Measurements from ENCODE around the gene CLEC18C.
"Not testable (repeated sequence)": the region's sequence is repeated elsewhere in the genome, so short reads cannot be mapped to it uniquely, and the experiment has no call there.

CLEC18C gene

DNA sequence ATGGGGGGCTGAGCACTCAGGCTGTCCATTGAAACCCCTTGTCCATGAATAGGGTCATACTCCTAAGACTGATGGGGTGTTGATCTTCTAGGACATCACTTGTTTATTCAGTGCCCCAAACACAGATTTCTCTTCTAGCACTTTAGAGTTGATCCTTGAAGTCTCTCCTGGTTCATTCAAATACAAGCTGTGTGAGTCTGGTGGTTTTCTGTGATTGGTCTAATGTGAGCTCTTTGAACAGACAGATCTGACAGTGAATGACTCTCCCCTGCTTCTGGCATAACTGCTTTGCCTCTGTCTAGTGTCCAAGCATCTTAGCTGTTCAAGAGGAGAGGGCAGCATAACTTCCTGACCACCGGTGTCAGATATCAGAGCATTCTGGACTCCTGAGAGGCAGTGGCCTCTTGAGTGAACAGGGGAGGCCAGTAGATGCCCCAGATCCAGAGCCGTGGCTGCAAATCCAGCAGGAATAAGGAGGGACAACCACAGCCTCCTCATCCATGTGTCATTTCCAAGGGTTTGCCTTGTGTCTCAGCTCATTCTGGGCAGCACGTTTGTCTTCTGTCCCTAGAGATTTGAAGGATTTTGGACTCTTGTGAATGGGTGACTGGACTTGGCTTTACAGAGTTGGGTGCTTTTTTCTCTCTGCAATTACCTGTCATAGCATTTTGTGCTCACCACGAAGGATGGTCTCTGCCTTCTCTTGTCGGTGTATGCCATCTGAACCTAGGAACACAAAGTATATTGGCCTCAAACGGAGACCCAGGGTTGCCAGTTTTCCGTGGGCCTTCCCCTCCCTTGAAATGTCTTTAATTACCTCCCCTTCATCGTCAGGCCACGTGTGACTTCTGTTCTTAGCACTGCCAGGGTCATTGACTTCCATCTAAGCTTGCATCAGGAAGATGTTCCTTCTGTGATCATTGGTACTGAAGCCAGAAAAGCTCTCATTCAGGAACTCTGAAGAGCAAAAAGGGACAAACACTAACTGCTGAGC is 13.9 kb upstream of the CLEC18C start:
- no peak for DNase-seq

GRCh38 chr16:70160388-70160787 is 13.2 kb upstream of the CLEC18C start:
- no peak for DNase-seq

- no peak for DNase-seq
Measured at GRCh38 chr16:70160821-70161220, 12.8 kb upstream of the CLEC18C start.

GRCh38 chr16:70161350-70161749 is 12.2 kb upstream of the CLEC18C start:
- DNase-seq, result no peak

DNA sequence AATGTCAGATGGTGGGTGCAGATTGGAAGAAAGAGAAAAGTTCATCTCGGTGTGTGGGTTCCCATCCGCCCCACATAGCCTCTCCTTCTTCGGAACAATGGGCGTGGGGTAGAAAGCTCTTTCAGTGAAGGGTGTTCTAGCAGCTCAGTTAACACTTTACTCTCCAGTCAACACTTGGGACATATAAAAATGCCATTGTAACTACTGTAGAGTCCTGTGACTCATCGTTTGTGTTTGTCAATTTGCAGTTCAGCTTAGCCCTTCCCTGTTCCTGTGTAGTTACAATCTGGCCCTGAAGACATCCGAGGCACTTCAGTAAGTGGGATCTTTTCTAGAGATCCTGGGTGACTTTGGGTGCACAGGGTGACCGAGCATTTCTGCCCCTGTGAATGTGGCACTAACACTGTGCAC is 11.5 kb upstream of the CLEC18C start:
- peak; percentile 56 for DNase-seq

DNA sequence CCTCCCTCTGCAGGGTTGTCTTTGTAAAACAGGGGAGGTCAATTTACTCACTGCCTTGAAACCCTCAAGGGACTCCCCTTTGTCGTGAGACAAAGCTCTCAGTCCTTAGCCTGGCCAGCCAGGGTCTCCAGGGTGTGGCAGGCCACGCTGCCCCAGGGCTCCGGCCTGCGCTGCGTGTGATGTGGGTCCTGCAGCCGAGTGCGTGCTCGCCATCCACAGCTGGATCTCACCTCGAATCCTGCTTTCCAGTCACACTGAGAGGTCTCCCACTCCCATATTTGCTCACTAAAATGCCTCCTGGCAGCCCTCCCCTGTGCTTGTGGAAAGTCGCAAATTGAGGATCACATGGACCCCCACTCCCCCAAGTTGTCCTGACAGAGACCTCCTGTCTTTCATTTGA is 10.0 kb upstream of the CLEC18C start:
- DNase-seq, result no peak

GRCh38 chr16:70166688-70167087 is 6.9 kb upstream of the CLEC18C start:
- DNase-seq, result not testable (repeated sequence)

DNA sequence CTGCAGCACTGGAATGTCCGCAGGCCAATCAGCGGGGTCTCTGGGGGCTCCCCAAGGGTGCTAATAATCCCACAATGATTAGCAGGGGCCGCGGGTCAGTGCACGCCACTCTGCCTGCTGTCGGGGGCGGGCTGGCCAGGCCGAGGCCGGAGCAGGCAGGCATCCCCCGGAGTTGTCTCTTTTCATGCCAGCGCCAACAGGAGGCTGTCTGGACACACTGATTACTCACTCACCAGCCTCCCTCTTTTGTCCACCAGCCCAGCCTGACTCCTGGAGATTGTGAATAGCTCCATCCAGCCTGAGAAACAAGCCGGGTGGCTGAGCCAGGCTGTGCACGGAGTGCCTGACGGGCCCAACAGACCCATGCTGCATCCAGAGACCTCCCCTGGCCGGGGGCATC is 329 bp downstream of the CLEC18C start:
- not testable (repeated sequence) for DNase-seq

DNA sequence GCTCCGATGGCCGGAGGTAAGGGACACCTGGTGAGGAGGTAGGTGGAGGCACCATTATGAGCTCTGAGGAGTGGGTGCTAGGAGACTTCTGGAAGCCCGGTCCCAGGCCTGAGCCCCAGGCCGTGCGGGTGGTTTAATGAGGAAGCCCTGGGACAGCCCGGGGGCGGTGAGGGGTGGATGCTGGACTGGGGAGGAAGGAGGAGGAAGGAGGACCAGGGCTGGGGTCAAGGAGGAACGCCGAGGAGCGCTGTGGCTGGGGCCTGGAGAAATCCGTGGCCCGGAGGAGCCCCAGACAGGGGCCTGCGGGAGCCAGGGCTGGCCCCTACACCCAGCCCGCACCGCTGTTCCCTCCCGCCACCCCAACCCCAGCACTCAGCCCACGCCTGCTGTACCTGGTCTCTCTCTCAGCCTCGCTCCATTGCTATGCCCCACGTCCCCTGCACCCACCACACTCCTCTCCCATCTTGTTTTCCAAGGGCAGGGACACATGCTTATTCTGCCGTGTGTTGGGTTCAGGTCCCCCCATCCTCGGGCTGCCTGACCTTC is 873 bp downstream of the CLEC18C start:
- not testable (repeated sequence) for DNase-seq

DNA sequence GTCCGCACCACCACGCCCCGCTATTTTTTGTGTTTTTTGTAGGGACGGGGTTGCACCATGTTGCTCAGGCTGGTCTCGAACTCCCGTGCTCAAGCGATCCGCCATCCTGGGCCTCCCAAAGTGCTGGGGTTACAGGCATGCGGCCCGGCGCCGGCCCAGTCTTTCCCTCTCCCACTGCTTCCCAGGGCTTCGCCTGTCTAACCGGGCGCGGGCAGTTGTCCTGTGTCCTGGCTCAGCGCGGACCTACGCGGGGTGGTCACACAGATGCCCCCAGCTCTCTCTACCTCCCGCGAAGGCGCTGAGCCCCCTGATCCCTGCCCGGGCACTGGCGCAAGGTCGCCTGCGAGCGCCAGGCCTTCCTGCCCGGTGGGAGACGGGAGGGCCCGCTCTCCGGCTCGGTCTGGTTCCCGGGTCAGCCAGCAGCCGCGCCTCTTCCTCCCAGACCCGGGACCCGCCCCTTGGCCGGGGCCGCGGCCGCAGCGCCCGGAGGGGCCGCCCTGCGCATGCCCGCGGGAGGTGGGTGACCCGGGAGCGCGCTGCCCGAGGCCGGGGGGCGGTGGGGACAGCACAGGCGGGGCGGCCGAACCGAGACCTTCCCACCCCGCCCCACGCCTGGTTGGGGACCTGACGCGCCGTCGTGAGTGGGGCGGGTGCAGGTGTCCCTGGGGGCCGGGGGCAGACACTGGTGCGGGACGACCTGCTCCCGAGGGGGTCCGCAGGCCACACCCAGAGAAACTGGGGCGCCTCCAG is 14.4 kb downstream of the CLEC18C start:
- DNase-seq, result not testable (repeated sequence)

- DNase-seq, result not testable (repeated sequence)
Measured at GRCh38 chr16:70188608-70188915, 15.0 kb downstream of the CLEC18C start.

- DNase-seq, result not testable (repeated sequence)
Measured at GRCh38 chr16:70190574-70190973, 17.0 kb downstream of the CLEC18C start.

DNA sequence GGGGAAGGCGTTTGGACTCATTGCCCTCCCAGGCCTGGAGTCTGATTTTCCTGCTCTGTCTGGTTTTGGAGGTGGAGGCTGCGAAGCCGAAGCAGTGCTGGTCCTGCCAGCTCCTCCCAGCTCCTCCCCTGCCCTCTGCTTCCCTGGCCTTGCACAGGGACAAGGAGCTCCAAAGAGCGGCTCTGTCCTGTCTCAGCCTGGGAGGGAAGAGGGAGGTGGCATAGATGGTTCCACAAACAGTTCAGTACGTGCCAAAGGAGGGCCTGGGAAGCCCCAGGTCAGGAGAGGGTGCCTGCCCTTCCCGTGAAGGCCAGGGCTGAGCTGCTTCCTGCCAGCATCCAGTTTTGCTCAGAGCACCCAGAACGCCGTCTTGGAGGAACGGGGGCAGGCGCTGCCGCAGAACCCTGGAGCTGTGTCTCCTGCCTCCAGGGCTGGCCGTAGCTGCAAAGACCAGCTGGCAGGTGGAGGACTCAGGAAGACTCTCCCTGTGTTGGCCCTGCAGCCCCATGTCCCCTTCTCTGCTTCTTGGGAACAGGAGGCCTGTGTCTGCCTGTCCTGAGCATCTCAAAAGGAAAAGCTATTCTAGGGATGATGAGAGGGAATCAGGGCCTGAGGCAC is 23.2 kb downstream of the CLEC18C start:
- DNase-seq, result not testable (repeated sequence)

- not testable (repeated sequence) for DNase-seq
Measured at GRCh38 chr16:70197611-70198010, 24.0 kb downstream of the CLEC18C start.

DNA sequence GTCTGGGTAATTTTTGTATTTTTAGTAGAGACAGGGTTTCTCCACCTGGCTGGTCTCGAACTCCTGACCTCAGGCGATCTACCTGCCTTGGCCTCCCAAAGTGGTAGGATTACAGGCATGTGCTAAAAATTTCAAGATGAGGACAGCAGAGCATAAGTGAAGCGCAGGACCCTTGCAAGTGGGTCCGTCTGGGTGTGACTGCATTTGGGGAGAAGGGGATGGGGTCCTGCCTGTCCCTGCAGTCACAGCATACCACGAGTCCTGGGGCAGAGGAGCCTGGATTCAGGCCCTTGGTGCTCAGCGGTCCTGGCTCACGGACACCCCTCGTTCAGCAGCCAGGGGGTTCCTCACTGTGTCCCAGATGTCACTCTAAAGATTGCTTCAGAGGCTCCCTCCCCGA is 24.6 kb downstream of the CLEC18C start:
- DNase-seq, result not testable (repeated sequence)

GRCh38 chr16:70198666-70199065 is 25.1 kb downstream of the CLEC18C start:
- DNase-seq, result peak; percentile 20

GRCh38 chr16:70199170-70199569 is 25.6 kb downstream of the CLEC18C start:
- not testable (repeated sequence) for DNase-seq

GRCh38 chr16:70200063-70200462 is 26.5 kb downstream of the CLEC18C start:
- DNase-seq, result not testable (repeated sequence)

- DNase-seq, result not testable (repeated sequence)
Measured at GRCh38 chr16:70203508-70203907, 29.9 kb downstream of the CLEC18C start.

DNA sequence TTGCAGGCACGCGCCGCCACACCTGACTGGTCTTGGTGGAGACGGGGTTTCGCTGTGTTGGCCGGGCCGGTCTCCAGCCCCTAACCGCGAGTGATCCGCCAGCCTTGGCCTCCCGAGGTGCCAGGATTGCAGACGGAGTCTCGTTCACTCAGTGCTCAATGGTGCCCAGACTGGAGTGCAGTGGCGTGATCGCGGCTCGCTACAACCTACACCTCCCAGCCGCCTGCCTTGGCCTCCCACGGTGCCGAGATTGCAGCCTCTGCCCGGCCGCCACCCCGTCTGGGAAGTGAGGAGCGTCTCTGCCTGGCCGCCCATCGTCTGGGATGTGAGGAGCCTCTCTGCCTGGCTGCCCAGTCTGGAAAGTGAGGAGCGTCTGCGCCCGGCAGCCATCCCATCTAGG is 30.4 kb downstream of the CLEC18C start:
- not testable (repeated sequence) for DNase-seq

GRCh38 chr16:70204668-70205405 is 31.2 kb downstream of the CLEC18C start:
- not testable (repeated sequence) for DNase-seq

GRCh38 chr16:70206382-70206781 is 32.8 kb downstream of the CLEC18C start:
- DNase-seq, result not testable (repeated sequence)
